Measurements from ENCODE around the gene GUCA2B.

The GUCA2B gene

GRCh38 chr1:42152907-42153600 is at the start of gene GUCA2B:
Gene GUCA2B, plus strand, starts transcription at chr1:42153410. Its CDS starts 41 bp downstream, at chr1:42153451.
- no peaks in the 10 kb centered on the region for H3K4me1 ChIP-seq (ENCODE audit: control insufficient read depth, insufficient read depth, low read length)
- no peaks in the 10 kb centered on the region for H3K27me3 ChIP-seq (ENCODE audit: control insufficient read depth, insufficient read depth, low read length)
- no peaks in the 10 kb centered on the region for H3K9me3 ChIP-seq (ENCODE audit: control insufficient read depth, insufficient read depth, low read length)
- H3K9ac ChIP-seq (ENCODE audit: low read depth, low read length) = no peak within 1 kb of the TSS
- no peak within 1 kb of the TSS for H3K4me3 ChIP-seq (ENCODE audit: low read depth, low read length)
- no peaks in the 10 kb centered on the region for H3K36me3 ChIP-seq (ENCODE audit: control insufficient read depth, insufficient read depth, low read length)

- Histone ChIP-seq H3K4me3 (ENCODE audit: low read depth, low read length) (no peak overlapping the region), H3K9me3 (ENCODE audit: control insufficient read depth, insufficient read depth, low read length) (no peaks in the 10 kb centered on the region), H3K9ac (ENCODE audit: low read depth, low read length) (no peak overlapping the region), H3K4me1 (ENCODE audit: control insufficient read depth, insufficient read depth, low read length) (no peaks in the 10 kb centered on the region), H3K27me3 (ENCODE audit: control insufficient read depth, insufficient read depth, low read length) (no peaks in the 10 kb centered on the region), H3K36me3 (ENCODE audit: control insufficient read depth, insufficient read depth, low read length) (no peaks in the 10 kb centered on the region)
Observed at GRCh38 chr1:42105025-42105424, 48.2 kb upstream of the GUCA2B start.

- H3K36me3 ChIP-seq (ENCODE audit: control insufficient read depth, insufficient read depth, low read length) = no peaks in the 10 kb centered on the region
- no peak overlapping the region for H3K9ac ChIP-seq (ENCODE audit: low read depth, low read length)
- H3K4me1 ChIP-seq (ENCODE audit: control insufficient read depth, insufficient read depth, low read length) = no peaks in the 10 kb centered on the region
- no peak overlapping the region for H3K4me3 ChIP-seq (ENCODE audit: low read depth, low read length)
- no peaks in the 10 kb centered on the region for H3K27me3 ChIP-seq (ENCODE audit: control insufficient read depth, insufficient read depth, low read length)
- H3K9me3 ChIP-seq (ENCODE audit: control insufficient read depth, insufficient read depth, low read length) = no peaks in the 10 kb centered on the region
Observed at GRCh38 chr1:42108309-42108708, 44.9 kb upstream of the GUCA2B start.

GRCh38 chr1:42109600-42109999 is 43.6 kb upstream of the GUCA2B start:
- Histone ChIP-seq H3K27me3 (ENCODE audit: control insufficient read depth, insufficient read depth, low read length) (no peaks in the 10 kb centered on the region), H3K4me3 (ENCODE audit: low read depth, low read length) (no peak overlapping the region), H3K9ac (ENCODE audit: low read depth, low read length) (no peak overlapping the region), H3K36me3 (ENCODE audit: control insufficient read depth, insufficient read depth, low read length) (no peaks in the 10 kb centered on the region), H3K9me3 (ENCODE audit: control insufficient read depth, insufficient read depth, low read length) (no peaks in the 10 kb centered on the region), H3K4me1 (ENCODE audit: control insufficient read depth, insufficient read depth, low read length) (no peaks in the 10 kb centered on the region)

GRCh38 chr1:42114229-42114628 is 39.0 kb upstream of the GUCA2B start:
- Histone ChIP-seq H3K36me3 (ENCODE audit: control insufficient read depth, insufficient read depth, low read length) (no peaks in the 10 kb centered on the region), H3K9me3 (ENCODE audit: control insufficient read depth, insufficient read depth, low read length) (no peaks in the 10 kb centered on the region), H3K9ac (ENCODE audit: low read depth, low read length) (no peak overlapping the region)

GRCh38 chr1:42117214-42117613 is 36.0 kb upstream of the GUCA2B start:
- H3K36me3 ChIP-seq (ENCODE audit: control insufficient read depth, insufficient read depth, low read length) = no peaks in the 10 kb centered on the region
- no peak overlapping the region for H3K9ac ChIP-seq (ENCODE audit: low read depth, low read length)
- H3K9me3 ChIP-seq (ENCODE audit: control insufficient read depth, insufficient read depth, low read length) = no peaks in the 10 kb centered on the region
- H3K4me3 ChIP-seq (ENCODE audit: low read depth, low read length) = no peak overlapping the region
- H3K27me3 ChIP-seq (ENCODE audit: control insufficient read depth, insufficient read depth, low read length) = no peaks in the 10 kb centered on the region
- no peaks in the 10 kb centered on the region for H3K4me1 ChIP-seq (ENCODE audit: control insufficient read depth, insufficient read depth, low read length)

More at GRCh38 chr1:42114229-42114628, 39.0 kb upstream of the GUCA2B start:
- H3K4me3 ChIP-seq (ENCODE audit: low read depth, low read length) = no peak overlapping the region
- no peaks in the 10 kb centered on the region for H3K4me1 ChIP-seq (ENCODE audit: control insufficient read depth, insufficient read depth, low read length)
- H3K27me3 ChIP-seq (ENCODE audit: control insufficient read depth, insufficient read depth, low read length) = no peaks in the 10 kb centered on the region

GRCh38 chr1:42118125-42118524 is 35.1 kb upstream of the GUCA2B start:
- Histone ChIP-seq H3K4me1 (ENCODE audit: control insufficient read depth, insufficient read depth, low read length) (no peaks in the 10 kb centered on the region), H3K27me3 (ENCODE audit: control insufficient read depth, insufficient read depth, low read length) (no peaks in the 10 kb centered on the region), H3K9ac (ENCODE audit: low read depth, low read length) (no peak overlapping the region), H3K9me3 (ENCODE audit: control insufficient read depth, insufficient read depth, low read length) (no peaks in the 10 kb centered on the region), H3K36me3 (ENCODE audit: control insufficient read depth, insufficient read depth, low read length) (no peaks in the 10 kb centered on the region), H3K4me3 (ENCODE audit: low read depth, low read length) (no peak overlapping the region)

- Histone ChIP-seq H3K4me1 (ENCODE audit: control insufficient read depth, insufficient read depth, low read length) (no peaks in the 10 kb centered on the region), H3K27me3 (ENCODE audit: control insufficient read depth, insufficient read depth, low read length) (no peaks in the 10 kb centered on the region), H3K36me3 (ENCODE audit: control insufficient read depth, insufficient read depth, low read length) (no peaks in the 10 kb centered on the region), H3K9me3 (ENCODE audit: control insufficient read depth, insufficient read depth, low read length) (no peaks in the 10 kb centered on the region), H3K9ac (ENCODE audit: low read depth, low read length) (no peak overlapping the region), H3K4me3 (ENCODE audit: low read depth, low read length) (no peak overlapping the region)
Observed at GRCh38 chr1:42122408-42122807, 30.8 kb upstream of the GUCA2B start.

GRCh38 chr1:42125552-42125951 is 27.7 kb upstream of the GUCA2B start:
- Histone ChIP-seq H3K9ac (ENCODE audit: low read depth, low read length) (no peak overlapping the region), H3K4me3 (ENCODE audit: low read depth, low read length) (no peak overlapping the region), H3K9me3 (ENCODE audit: control insufficient read depth, insufficient read depth, low read length) (no peaks in the 10 kb centered on the region), H3K36me3 (ENCODE audit: control insufficient read depth, insufficient read depth, low read length) (no peaks in the 10 kb centered on the region), H3K4me1 (ENCODE audit: control insufficient read depth, insufficient read depth, low read length) (no peaks in the 10 kb centered on the region), H3K27me3 (ENCODE audit: control insufficient read depth, insufficient read depth, low read length) (no peaks in the 10 kb centered on the region)

GRCh38 chr1:42127767-42128166 is 25.4 kb upstream of the GUCA2B start:
- no peaks in the 10 kb centered on the region for H3K4me1 ChIP-seq (ENCODE audit: control insufficient read depth, insufficient read depth, low read length)
- no peak overlapping the region for H3K9ac ChIP-seq (ENCODE audit: low read depth, low read length)
- no peaks in the 10 kb centered on the region for H3K27me3 ChIP-seq (ENCODE audit: control insufficient read depth, insufficient read depth, low read length)
- H3K9me3 ChIP-seq (ENCODE audit: control insufficient read depth, insufficient read depth, low read length) = no peaks in the 10 kb centered on the region
- H3K4me3 ChIP-seq (ENCODE audit: low read depth, low read length) = no peak overlapping the region
- no peaks in the 10 kb centered on the region for H3K36me3 ChIP-seq (ENCODE audit: control insufficient read depth, insufficient read depth, low read length)

- no peak overlapping the region for H3K9ac ChIP-seq (ENCODE audit: low read depth, low read length)
- no peaks in the 10 kb centered on the region for H3K36me3 ChIP-seq (ENCODE audit: control insufficient read depth, insufficient read depth, low read length)
- H3K9me3 ChIP-seq (ENCODE audit: control insufficient read depth, insufficient read depth, low read length) = no peaks in the 10 kb centered on the region
- H3K4me3 ChIP-seq (ENCODE audit: low read depth, low read length) = no peak overlapping the region
- H3K27me3 ChIP-seq (ENCODE audit: control insufficient read depth, insufficient read depth, low read length) = no peaks in the 10 kb centered on the region
- H3K4me1 ChIP-seq (ENCODE audit: control insufficient read depth, insufficient read depth, low read length) = no peaks in the 10 kb centered on the region
Observed at GRCh38 chr1:42128499-42128898, 24.7 kb upstream of the GUCA2B start.

- Histone ChIP-seq H3K9me3 (ENCODE audit: control insufficient read depth, insufficient read depth, low read length) (no peaks in the 10 kb centered on the region), H3K36me3 (ENCODE audit: control insufficient read depth, insufficient read depth, low read length) (no peaks in the 10 kb centered on the region), H3K4me3 (ENCODE audit: low read depth, low read length) (no peak overlapping the region), H3K9ac (ENCODE audit: low read depth, low read length) (no peak overlapping the region), H3K4me1 (ENCODE audit: control insufficient read depth, insufficient read depth, low read length) (no peaks in the 10 kb centered on the region), H3K27me3 (ENCODE audit: control insufficient read depth, insufficient read depth, low read length) (no peaks in the 10 kb centered on the region)
Observed at GRCh38 chr1:42128964-42129363, 24.2 kb upstream of the GUCA2B start.
